Measurements from ENCODE around the gene MYH14. TPM values are rescaled to one million over a fixed set of nuclear protein-coding genes. Genes with fewer than 3 reads are reported as not detected.

Gene MYH14
- total RNA-seq, 2 experiments from 2014 or later: not detected

DNA sequence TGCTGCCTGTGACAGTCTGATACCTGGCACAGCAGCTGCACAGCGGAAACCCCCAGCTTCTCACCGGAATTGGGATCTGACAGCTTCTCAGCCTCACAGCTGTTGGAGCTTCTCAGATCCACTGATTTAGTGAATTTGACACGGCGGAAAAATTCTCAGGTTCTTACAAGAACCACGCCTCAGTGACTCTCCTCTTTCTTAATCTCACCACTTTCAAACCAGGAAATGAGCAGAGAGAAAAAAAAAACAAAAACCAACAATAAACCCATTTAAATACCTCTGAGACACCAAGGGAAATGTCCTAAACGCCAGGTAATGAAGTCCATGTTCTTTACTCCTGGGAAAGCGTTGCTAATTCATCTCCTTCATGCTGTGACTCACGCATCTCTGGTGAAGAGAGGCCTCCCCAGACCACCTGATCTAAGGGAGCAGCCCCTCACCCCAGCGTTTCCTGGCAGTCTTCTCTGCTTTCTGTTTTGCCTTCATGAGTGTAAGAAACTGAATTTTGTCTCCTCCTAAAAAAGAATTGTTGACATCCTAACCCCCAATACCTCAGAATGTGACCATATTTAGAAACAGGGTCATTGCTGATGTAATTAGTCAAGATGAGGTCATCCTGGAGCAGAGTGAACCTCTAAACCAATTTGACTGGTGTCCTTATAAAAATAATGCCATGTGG lies 24.4 kb upstream of the MYH14 start:
- H3K27ac Mint-ChIP-seq: no peak overlapping the region
- DNase-seq (no peak), ATAC-seq (ENCODE audit: low read depth) (no peak)
- H3K36me3 Mint-ChIP-seq: no peaks in the 10 kb centered on the region
- H3K9me3 Mint-ChIP-seq: peaks cover 4% of the 10 kb centered on the region
- H3K4me1 Mint-ChIP-seq: peaks cover under 1% of the 10 kb centered on the region
- H3K4me3 Mint-ChIP-seq: no peak overlapping the region
- H3K27me3 Mint-ChIP-seq: peaks cover 3% of the 10 kb centered on the region
- POLR2A ChIA-PET: no interaction called here

DNA sequence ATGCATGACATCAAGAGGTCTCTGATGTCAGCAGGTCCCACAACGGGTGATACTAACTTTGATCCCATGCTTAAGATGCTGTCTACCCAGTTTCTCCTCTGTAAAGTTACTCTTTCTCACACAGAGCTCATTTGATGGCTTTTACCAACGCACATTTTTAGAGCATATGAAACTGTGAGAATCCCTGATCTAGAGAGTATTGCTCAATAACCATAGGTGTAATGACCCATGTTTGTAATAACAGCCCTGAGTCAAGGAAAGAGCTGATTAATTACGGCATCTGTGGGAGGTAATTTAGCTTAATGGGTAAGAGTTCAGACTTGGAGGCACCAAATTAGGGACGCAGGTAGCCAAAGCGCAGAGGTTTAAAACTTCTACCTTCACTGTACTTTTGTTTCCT lies 22.3 kb upstream of the MYH14 start:
- ATAC-seq (ENCODE audit: low read depth): no peak
- no peak for DNase-seq
- no peaks in the 10 kb centered on the region for H3K36me3 Mint-ChIP-seq
- H3K4me3 Mint-ChIP-seq: no peak overlapping the region
- H3K9me3 Mint-ChIP-seq: no peaks in the 10 kb centered on the region
- POLR2A ChIA-PET: no interaction called here
- no peak overlapping the region for H3K27ac Mint-ChIP-seq
- H3K4me1 Mint-ChIP-seq: peaks cover 4% of the 10 kb centered on the region
- peaks cover 3% of the 10 kb centered on the region for H3K27me3 Mint-ChIP-seq

DNA sequence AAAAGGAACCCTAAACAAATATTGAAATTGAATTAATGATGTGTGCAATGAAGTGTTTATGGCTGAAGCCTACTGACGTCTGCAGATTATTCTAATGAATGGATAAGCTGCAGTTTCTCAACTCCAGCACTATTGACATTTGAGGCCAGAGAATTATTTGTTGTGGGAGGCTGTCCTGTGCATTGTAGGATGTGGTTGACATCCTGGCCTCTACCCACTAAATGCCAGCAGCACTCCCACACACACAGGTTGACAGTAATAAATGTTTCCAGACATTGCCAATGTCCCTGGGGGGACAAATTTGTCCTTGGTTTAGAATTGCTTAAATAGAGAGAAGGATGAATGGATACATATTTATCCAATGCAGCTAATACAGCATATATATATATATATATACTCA lies 19.2 kb upstream of the MYH14 start:
- Mint-ChIP-seq H3K36me3 (no peaks in the 10 kb centered on the region), H3K9me3 (no peaks in the 10 kb centered on the region), H3K27me3 (peaks cover 3% of the 10 kb centered on the region), H3K4me3 (no peak overlapping the region), H3K27ac (no peak overlapping the region), H3K4me1 (peaks cover 4% of the 10 kb centered on the region)
- ATAC-seq (ENCODE audit: low read depth) (no peak), DNase-seq (no peak)
- POLR2A ChIA-PET: no interaction called here

DNA sequence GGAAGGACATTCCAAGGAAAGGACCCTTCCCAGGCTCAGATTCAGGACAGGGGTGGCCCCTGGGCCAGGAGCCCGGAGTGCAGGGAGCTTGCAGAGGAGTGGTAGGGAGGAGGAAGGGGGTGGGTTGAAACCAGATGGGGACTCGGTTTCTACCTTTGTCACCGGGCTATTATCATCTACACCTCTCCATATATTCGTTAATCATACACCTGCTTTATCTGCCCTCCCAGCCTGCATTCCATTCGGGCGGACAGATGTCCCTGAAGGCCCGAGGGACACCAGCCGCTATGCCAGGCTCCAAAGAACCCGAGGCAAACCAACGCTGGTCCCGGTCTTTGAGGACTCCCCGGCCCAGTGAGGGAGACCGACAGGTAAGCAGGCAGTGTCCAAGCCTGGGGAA lies 15.5 kb upstream of the MYH14 start:
- DNase-seq (no peak), ATAC-seq (ENCODE audit: low read depth) (no peak)
- Mint-ChIP-seq H3K36me3 (no peaks in the 10 kb centered on the region), H3K4me1 (peaks cover 6% of the 10 kb centered on the region), H3K4me3 (no peak overlapping the region), H3K27ac (no peak overlapping the region), H3K9me3 (no peaks in the 10 kb centered on the region), H3K27me3 (no peaks in the 10 kb centered on the region)
- POLR2A ChIA-PET: no interaction called here

DNA sequence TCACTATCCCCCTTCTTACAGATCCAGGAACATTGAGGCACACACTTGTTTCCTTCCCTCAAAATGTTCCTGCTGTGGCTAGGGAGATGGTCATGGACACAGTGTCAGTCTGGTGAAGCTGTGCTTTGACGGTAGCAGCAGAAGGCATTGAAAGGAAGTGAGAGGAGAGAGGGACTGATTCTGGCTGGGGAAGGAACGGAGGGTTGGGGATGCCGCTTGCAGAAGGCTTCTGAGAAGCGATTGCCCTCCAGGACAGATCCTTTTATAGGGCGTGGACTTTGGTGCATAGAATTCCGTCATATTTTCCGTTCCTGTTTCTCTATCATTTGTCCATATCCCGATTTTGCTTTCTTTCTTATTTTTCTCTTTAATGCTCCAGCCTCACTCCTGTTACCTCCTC lies 14.1 kb upstream of the MYH14 start:
- no peak overlapping the region for H3K27ac Mint-ChIP-seq
- ATAC-seq (ENCODE audit: low read depth) (no peak), DNase-seq (no peak)
- POLR2A ChIA-PET: no interaction called here
- H3K4me3 Mint-ChIP-seq: no peak overlapping the region
- no peaks in the 10 kb centered on the region for H3K27me3 Mint-ChIP-seq
- no peaks in the 10 kb centered on the region for H3K36me3 Mint-ChIP-seq
- peaks cover 2% of the 10 kb centered on the region for H3K4me1 Mint-ChIP-seq
- no peaks in the 10 kb centered on the region for H3K9me3 Mint-ChIP-seq

DNA sequence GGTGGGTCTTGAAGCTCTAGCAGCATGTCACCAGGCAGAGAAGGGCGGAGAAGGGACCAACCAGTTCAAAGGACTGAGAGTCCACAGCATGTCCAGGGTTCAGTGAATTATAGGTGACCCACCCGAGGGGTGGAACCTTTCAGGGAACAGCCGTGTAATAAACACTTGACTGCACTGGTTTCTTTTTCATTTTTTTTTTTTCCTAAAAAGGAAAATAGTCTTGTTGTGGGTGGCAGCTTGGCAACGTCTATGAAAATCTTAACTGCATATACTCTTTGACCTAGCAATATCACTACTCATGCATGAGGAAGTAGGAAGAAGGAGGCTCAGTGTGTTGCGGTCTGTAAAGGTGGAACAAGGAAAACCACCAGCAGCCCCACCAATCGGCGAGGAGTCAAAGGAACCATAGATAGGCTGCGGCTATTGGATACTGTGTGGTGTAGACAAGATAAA lies 13.0 kb upstream of the MYH14 start:
- peaks cover 2% of the 10 kb centered on the region for H3K4me1 Mint-ChIP-seq
- POLR2A ChIA-PET: no interaction called here

DNA sequence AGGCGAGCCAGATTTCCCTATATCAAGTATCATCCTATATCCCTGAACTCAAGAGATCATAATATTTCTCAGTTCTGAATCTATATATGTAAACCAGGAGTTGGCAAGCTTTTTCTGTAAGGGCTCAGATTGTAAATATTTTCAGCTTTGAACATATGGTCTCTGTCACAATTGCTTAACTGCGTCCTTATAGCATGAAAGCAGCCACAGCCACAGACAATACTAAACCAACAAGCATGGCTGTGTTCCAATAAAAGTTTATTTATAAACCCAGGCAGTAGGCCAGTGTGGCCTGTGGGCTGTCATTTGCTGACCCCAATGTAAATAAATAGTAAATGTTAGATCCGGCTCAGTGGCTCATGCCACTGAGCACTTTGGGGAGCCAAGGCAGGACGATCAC lies 12.2 kb upstream of the MYH14 start:
- H3K27me3 Mint-ChIP-seq: no peaks in the 10 kb centered on the region
- POLR2A ChIA-PET: no interaction called here
- H3K27ac Mint-ChIP-seq: no peak overlapping the region
- H3K9me3 Mint-ChIP-seq: no peaks in the 10 kb centered on the region
- peaks cover 2% of the 10 kb centered on the region for H3K4me1 Mint-ChIP-seq
- ATAC-seq (ENCODE audit: low read depth) (no peak), DNase-seq (no peak)
- H3K4me3 Mint-ChIP-seq: no peak overlapping the region
- no peaks in the 10 kb centered on the region for H3K36me3 Mint-ChIP-seq

More for the DNA sequence above, 13.0 kb upstream of the MYH14 start:
- H3K9me3 Mint-ChIP-seq: no peaks in the 10 kb centered on the region
- no peaks in the 10 kb centered on the region for H3K27me3 Mint-ChIP-seq
- no peaks in the 10 kb centered on the region for H3K36me3 Mint-ChIP-seq
- H3K27ac Mint-ChIP-seq: no peak overlapping the region
- ATAC-seq (ENCODE audit: low read depth): no peak
- no peak for DNase-seq
- H3K4me3 Mint-ChIP-seq: no peak overlapping the region

DNA sequence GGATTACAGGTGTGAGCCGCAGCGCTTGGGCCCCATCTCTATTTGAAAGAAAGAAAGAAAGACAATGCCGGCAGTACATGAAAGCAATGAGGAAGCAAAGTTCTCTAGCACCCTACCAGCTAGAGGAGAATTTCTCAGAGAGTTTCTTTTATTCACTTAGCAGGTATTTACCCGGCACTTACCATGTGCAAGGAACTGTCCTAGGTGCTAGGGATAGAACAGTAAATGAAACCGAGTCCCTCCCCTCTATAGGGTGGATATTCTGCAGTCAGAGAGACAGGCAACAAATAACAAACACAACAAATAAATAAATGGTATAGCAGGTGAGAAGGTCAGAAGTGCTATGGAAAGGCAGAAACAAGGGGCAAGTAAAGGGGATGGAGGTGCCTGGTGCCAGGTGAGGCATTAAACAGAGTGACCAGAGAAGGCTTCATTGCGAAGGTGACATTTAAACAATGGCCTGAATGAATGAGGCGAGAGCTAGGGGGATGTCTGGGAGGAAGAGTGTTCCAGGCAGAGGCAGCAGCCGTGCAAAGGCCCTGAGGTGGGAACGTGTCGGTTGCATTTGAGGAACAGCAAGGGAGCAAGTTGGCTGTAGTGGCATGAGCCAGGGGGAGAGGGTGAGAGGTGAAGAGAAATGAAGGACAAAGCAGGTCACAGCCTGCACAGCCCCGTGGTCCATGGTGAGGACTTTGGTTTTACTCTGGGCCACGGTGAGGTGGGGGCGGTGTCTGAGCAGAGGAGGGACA lies 10.8 kb upstream of the MYH14 start:
- Mint-ChIP-seq H3K27me3 (peaks cover 2% of the 10 kb centered on the region), H3K27ac (no peak overlapping the region), H3K36me3 (no peaks in the 10 kb centered on the region), H3K9me3 (no peaks in the 10 kb centered on the region), H3K4me1 (peaks cover 2% of the 10 kb centered on the region), H3K4me3 (no peak overlapping the region)
- ATAC-seq (ENCODE audit: low read depth): no peak
- POLR2A ChIA-PET: no interaction called here
- no peak for DNase-seq

DNA sequence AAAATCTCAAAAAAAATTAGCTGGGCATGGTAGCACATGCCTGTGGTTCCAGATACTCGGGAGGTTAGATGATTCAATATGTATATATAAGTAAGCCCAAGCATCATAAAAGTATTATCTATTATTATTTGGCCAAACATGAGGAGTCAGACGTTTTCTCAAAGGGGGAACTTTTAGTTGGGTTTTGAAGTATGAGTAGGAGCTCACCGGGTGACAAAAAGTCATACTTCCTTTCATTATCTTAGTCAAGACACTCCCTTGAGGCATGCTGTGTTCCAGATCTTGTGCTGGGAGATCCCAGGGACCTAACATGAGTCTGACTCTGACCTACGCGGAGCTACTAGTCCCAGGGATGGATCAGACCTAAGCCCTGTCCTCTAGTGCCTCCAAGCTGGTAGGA lies 8.2 kb upstream of the MYH14 start:
- H3K27me3 Mint-ChIP-seq: peaks cover 11% of the 10 kb centered on the region
- no peaks in the 10 kb centered on the region for H3K9me3 Mint-ChIP-seq
- H3K27ac Mint-ChIP-seq: no peak overlapping the region
- H3K36me3 Mint-ChIP-seq: no peaks in the 10 kb centered on the region
- no peak for DNase-seq
- no peak for ATAC-seq (ENCODE audit: low read depth)
- H3K4me1 Mint-ChIP-seq: peaks cover 2% of the 10 kb centered on the region
- no peak overlapping the region for H3K4me3 Mint-ChIP-seq
- POLR2A ChIA-PET: no interaction called here

DNA sequence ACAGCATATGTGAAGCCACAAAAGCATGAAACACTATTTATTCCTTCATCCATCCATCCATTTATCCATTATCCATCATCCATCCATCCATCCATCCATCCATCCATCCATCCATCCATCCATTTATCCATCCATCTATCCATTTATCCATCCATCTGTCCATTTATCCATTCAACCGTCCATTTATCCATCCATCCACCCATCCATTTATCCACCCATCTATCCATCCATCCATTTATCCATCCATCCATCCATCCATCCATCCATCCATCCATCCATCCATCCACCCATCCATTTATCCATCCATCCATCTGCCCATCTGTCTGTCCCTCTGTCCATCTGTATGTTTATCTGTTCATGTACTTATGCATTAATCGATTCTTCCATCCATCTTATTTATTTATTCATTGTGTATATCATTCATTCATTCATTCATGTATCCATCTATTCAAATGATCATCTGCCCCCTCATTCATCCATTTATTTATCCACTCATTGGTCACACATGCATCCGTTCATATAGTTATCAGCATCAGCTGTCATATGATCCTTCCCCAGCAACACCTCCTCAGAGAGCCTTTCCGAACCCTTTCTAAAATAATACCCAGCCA lies 7.0 kb upstream of the MYH14 start:
- no peak overlapping the region for H3K4me3 Mint-ChIP-seq
- H3K27ac Mint-ChIP-seq: no peak overlapping the region

DNA sequence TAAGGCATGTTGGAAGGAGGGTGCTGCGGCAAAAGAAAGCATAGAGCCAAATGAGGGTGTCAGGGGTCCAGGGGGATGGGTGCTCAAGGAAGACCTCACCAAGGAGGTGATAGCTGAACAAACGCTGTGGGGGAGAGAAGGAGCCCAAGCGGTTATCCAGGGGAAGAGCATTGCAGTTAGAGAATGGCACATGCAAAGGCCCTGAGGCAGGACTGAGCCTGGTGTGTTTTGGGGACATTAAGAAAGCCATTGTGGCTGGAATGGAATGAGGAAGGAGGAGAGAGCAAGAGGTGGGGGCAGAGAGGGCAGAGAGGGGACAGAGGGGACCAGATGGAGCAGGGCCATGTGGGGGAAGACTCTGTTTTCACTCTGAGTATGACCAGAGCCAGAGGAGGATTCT lies 6.1 kb upstream of the MYH14 start:
- POLR2A ChIA-PET: no interaction called here
- no peak for ATAC-seq (ENCODE audit: low read depth)
- peaks cover 2% of the 10 kb centered on the region for H3K4me1 Mint-ChIP-seq
- H3K27ac Mint-ChIP-seq: no peak overlapping the region
- no peaks in the 10 kb centered on the region for H3K36me3 Mint-ChIP-seq
- DNase-seq: no peak
- H3K27me3 Mint-ChIP-seq: peaks cover 20% of the 10 kb centered on the region
- H3K4me3 Mint-ChIP-seq: no peak overlapping the region
- H3K9me3 Mint-ChIP-seq: no peaks in the 10 kb centered on the region

More for the DNA sequence above, 7.0 kb upstream of the MYH14 start:
- Mint-ChIP-seq H3K27me3 (peaks cover 15% of the 10 kb centered on the region), H3K4me1 (peaks cover 2% of the 10 kb centered on the region), H3K36me3 (no peaks in the 10 kb centered on the region), H3K9me3 (no peaks in the 10 kb centered on the region)
- ATAC-seq (ENCODE audit: low read depth) (no peak), DNase-seq (no peak)
- POLR2A ChIA-PET: no interaction called here

DNA sequence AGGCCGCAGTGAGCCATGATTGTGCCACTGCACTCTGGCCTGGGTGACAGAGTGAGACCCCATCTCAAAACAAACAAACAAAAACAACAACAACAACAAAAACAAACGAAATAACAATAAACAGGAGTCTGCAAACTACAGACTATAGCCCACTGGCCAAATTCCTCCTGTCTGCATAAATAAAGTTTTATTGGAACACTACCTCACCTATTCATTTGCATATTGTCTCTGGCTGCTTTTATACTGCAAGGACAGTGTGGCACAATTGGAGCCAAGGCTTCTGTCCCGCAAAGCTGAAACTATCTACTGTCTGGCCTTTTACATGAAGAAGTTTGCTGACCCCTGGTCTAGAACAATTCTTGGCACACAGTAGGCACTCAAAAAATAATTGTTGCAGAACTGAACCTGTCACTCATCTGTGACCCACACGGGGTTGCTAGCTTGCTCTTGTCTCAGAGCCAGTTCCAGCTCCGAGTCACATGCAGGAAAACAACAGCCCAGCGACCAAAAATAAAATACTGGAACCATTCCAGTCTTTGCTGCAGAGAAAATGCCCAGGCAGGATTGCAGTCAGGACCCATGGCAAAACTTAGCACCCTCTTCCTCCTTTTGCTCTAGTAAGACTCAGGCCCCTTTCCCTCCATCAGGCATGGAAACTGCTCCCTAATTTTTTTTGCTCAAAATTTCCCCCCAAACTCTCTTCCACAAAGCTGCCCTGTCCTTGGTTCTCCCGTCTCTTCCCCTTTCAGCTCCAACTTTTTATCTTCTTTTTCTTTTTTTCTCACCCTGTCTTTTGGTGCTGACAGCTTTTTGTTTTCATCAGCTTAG lies 4.8 kb upstream of the MYH14 start:
- Mint-ChIP-seq H3K4me1 (no peaks in the 10 kb centered on the region), H3K27ac (no peak overlapping the region), H3K36me3 (no peaks in the 10 kb centered on the region), H3K27me3 (peaks cover 23% of the 10 kb centered on the region), H3K9me3 (no peaks in the 10 kb centered on the region), H3K4me3 (no peak overlapping the region)
- DNase-seq (no peak), ATAC-seq (ENCODE audit: low read depth) (no peak)
- POLR2A ChIA-PET: no interaction called here

DNA sequence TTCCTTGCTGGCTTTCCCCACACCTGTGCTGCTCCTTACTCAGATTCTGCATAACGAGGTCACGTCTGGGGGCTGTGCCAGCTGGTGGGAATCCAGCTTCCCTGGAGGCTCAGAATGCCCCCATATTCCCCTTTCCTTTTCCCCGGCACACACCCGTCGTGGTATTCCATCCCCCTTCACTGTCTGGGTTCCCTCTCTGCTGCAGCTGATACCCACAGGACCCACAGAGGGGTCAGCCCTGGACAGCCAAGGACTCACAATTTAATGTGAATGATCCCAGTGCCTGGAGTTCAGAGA lies 4.2 kb upstream of the MYH14 start:
- DNase-seq: no peak
- ATAC-seq (ENCODE audit: low read depth): no peak
- Mint-ChIP-seq H3K36me3 (no peaks in the 10 kb centered on the region), H3K4me3 (no peak overlapping the region), H3K4me1 (no peaks in the 10 kb centered on the region), H3K9me3 (no peaks in the 10 kb centered on the region), H3K27me3 (peaks cover 29% of the 10 kb centered on the region), H3K27ac (no peak overlapping the region)
- POLR2A ChIA-PET: no interaction called here
